Central memory CD8-positive, alpha-beta T cell (primary cell): ENCODE results near the gene ME3.

Experiments used
- ATAC-seq: fragments of 150-1000 bp; cut with Tn5 transposase; replicated peaks from 2 replicates; pipeline ENCODE4 v1.10.0; 2022; ENCODE audit warnings: mild to moderate bottlenecking, moderate FRiP score, moderate number of reproducible peaks; ENCODE audit not compliant: poor library complexity, severe bottlenecking; ENCODE audit errors: extremely low read depth
- DNase-seq, 2 donors: peaks; one replicate each; pipeline ENCODE4 v3.0.0; 2021; ENCODE audit warnings: low spot score in 2 of 2
- H3K27ac Mint-ChIP-seq: one replicate; pipeline ENCODE4 v1.8.0; 2022; ENCODE audit warnings: low read depth, mild to moderate bottlenecking, moderate library complexity, mixed read lengths
- H3K27me3 Mint-ChIP-seq: one replicate; pipeline ENCODE4 v1.8.0; 2022; ENCODE audit warnings: mixed read lengths
- H3K36me3 Mint-ChIP-seq: one replicate; pipeline ENCODE4 v1.8.0; 2022; ENCODE audit warnings: mild to moderate bottlenecking, moderate library complexity, mixed read lengths; ENCODE audit not compliant: insufficient read depth
- H3K4me1 Mint-ChIP-seq: one replicate; pipeline ENCODE4 v1.8.0; 2022; ENCODE audit warnings: mixed read lengths
- H3K4me3 Mint-ChIP-seq: one replicate; pipeline ENCODE4 v1.8.0; 2022; ENCODE audit warnings: mild to moderate bottlenecking, moderate library complexity, mixed read lengths
- H3K9me3 Mint-ChIP-seq: one replicate; pipeline ENCODE4 v1.8.0; 2022; ENCODE audit warnings: mixed read lengths

Gene ME3

GRCh38 chr11:86502137-86502642, 170.2 kb downstream of the ME3 start:
- Mint-ChIP-seq H3K27ac (no peak overlapping the region), H3K27me3 (no peaks in the 10 kb centered on the region), H3K36me3 (no peaks in the 10 kb centered on the region)

GRCh38 chr11:86500500-86501140, 171.8 kb downstream of the ME3 start:
- no peak overlapping the region for H3K4me3 Mint-ChIP-seq
- no peaks in the 10 kb centered on the region for H3K27me3 Mint-ChIP-seq

More at GRCh38 chr11:86502137-86502642, 170.2 kb downstream of the ME3 start:
- Mint-ChIP-seq H3K9me3 (no peaks in the 10 kb centered on the region), H3K4me3 (no peak overlapping the region), H3K4me1 (no peaks in the 10 kb centered on the region)
- DNase-seq (no peak), ATAC-seq (no peak)

GRCh38 chr11:86499723-86500129, 172.7 kb downstream of the ME3 start:
- H3K4me3 Mint-ChIP-seq, result no peak overlapping the region
- H3K36me3 Mint-ChIP-seq, result no peaks in the 10 kb centered on the region
- no peaks in the 10 kb centered on the region for H3K4me1 Mint-ChIP-seq
- ATAC-seq (no peak), DNase-seq (no peak)
- H3K27ac Mint-ChIP-seq, result no peak overlapping the region
- H3K27me3 Mint-ChIP-seq, result no peaks in the 10 kb centered on the region
- H3K9me3 Mint-ChIP-seq, result no peaks in the 10 kb centered on the region

More at GRCh38 chr11:86500500-86501140, 171.8 kb downstream of the ME3 start:
- DNase-seq (no peak), ATAC-seq (no peak)
- H3K27ac Mint-ChIP-seq, result no peak overlapping the region
- no peaks in the 10 kb centered on the region for H3K36me3 Mint-ChIP-seq
- no peaks in the 10 kb centered on the region for H3K9me3 Mint-ChIP-seq
- H3K4me1 Mint-ChIP-seq, result no peaks in the 10 kb centered on the region

- no peaks in the 10 kb centered on the region for H3K27me3 Mint-ChIP-seq
- H3K27ac Mint-ChIP-seq, result no peak overlapping the region
- DNase-seq, result no peak
- no peaks in the 10 kb centered on the region for H3K9me3 Mint-ChIP-seq
- no peaks in the 10 kb centered on the region for H3K36me3 Mint-ChIP-seq
- no peak overlapping the region for H3K4me3 Mint-ChIP-seq
- H3K4me1 Mint-ChIP-seq, result no peaks in the 10 kb centered on the region
- ATAC-seq, result no peak
Observed at GRCh38 chr11:86497836-86498235, 174.6 kb downstream of the ME3 start.

GRCh38 chr11:86497310-86497709, 175.1 kb downstream of the ME3 start:
- Mint-ChIP-seq H3K27me3 (no peaks in the 10 kb centered on the region), H3K27ac (no peak overlapping the region), H3K4me3 (no peak overlapping the region), H3K36me3 (no peaks in the 10 kb centered on the region), H3K9me3 (no peaks in the 10 kb centered on the region), H3K4me1 (no peaks in the 10 kb centered on the region)
- no peak for ATAC-seq
- DNase-seq, result no peak

GRCh38 chr11:86495351-86495750, 177.1 kb downstream of the ME3 start:
- Mint-ChIP-seq H3K9me3 (no peaks in the 10 kb centered on the region), H3K36me3 (no peaks in the 10 kb centered on the region), H3K27me3 (no peaks in the 10 kb centered on the region), H3K4me1 (no peaks in the 10 kb centered on the region), H3K4me3 (no peak overlapping the region), H3K27ac (no peak overlapping the region)
- no peak for DNase-seq
- ATAC-seq, result no peak

- DNase-seq (no peak), ATAC-seq (no peak)
- Mint-ChIP-seq H3K4me1 (peaks cover 7% of the 10 kb centered on the region), H3K27ac (no peak overlapping the region), H3K4me3 (no peak overlapping the region), H3K36me3 (peaks cover 1% of the 10 kb centered on the region), H3K9me3 (no peaks in the 10 kb centered on the region), H3K27me3 (no peaks in the 10 kb centered on the region)
Observed at GRCh38 chr11:86492370-86493010, 179.9 kb downstream of the ME3 start.

- DNase-seq (no peak), ATAC-seq (no peak)
- Mint-ChIP-seq H3K36me3 (peaks cover 5% of the 10 kb centered on the region), H3K9me3 (no peaks in the 10 kb centered on the region), H3K4me3 (no peak overlapping the region), H3K4me1 (peaks cover 20% of the 10 kb centered on the region), H3K27me3 (no peaks in the 10 kb centered on the region), H3K27ac (no peak overlapping the region)
Observed at GRCh38 chr11:86491027-86491426, 181.4 kb downstream of the ME3 start.

GRCh38 chr11:86490582-86490981, 181.8 kb downstream of the ME3 start:
- Mint-ChIP-seq H3K4me3 (no peak overlapping the region), H3K27ac (no peak overlapping the region), H3K9me3 (no peaks in the 10 kb centered on the region), H3K27me3 (no peaks in the 10 kb centered on the region), H3K36me3 (peaks cover 5% of the 10 kb centered on the region), H3K4me1 (peaks cover 24% of the 10 kb centered on the region)
- DNase-seq (no peak), ATAC-seq (no peak)

- peaks cover 29% of the 10 kb centered on the region for H3K4me1 Mint-ChIP-seq
- no peak overlapping the region for H3K27ac Mint-ChIP-seq
- H3K27me3 Mint-ChIP-seq, result no peaks in the 10 kb centered on the region
- DNase-seq, result no peak
- H3K9me3 Mint-ChIP-seq, result no peaks in the 10 kb centered on the region
- no peak for ATAC-seq
- peaks cover 5% of the 10 kb centered on the region for H3K36me3 Mint-ChIP-seq
- H3K4me3 Mint-ChIP-seq, result no peak overlapping the region
Observed at GRCh38 chr11:86489442-86489841, 183.0 kb downstream of the ME3 start.

- ATAC-seq (no peak), DNase-seq (no peak)
- Mint-ChIP-seq H3K4me1 (peaks cover 29% of the 10 kb centered on the region), H3K27me3 (no peaks in the 10 kb centered on the region), H3K27ac (no peak overlapping the region), H3K9me3 (no peaks in the 10 kb centered on the region), H3K36me3 (peaks cover 5% of the 10 kb centered on the region), H3K4me3 (no peak overlapping the region)
Observed at GRCh38 chr11:86488553-86488952, 183.9 kb downstream of the ME3 start.

GRCh38 chr11:86487671-86488070, 184.7 kb downstream of the ME3 start:
- DNase-seq, result no peak
- H3K4me3 Mint-ChIP-seq, result no peak overlapping the region
- peaks cover 29% of the 10 kb centered on the region for H3K4me1 Mint-ChIP-seq

More at GRCh38 chr11:86487671-86488070, 184.7 kb downstream of the ME3 start:
- Mint-ChIP-seq H3K27ac (no peak overlapping the region), H3K27me3 (no peaks in the 10 kb centered on the region), H3K36me3 (peaks cover 5% of the 10 kb centered on the region), H3K9me3 (no peaks in the 10 kb centered on the region)
- no peak for ATAC-seq
